ENCODE data around the gene SEMA3E.

DNA sequence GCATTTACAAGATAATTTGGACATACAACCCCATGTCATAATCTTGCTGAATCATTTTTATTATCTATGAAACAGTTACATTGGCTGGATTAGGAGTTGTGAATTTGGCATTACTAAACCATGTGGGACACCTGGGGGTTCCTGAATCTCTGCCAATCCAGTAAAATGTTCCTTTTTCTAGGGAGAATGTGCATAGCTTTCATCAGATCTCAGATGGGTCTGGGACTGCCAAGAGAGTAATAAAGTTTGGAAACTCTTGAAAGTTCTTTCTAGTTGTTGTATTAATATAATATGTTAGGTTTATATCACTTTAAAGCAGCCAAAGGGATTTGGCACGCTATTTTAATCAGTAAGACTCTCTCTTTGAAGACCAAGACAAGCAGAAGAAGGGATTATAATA lies 62.7 kb downstream of the SEMA3E start:
- TF ChIP-seq, protein P1, sequence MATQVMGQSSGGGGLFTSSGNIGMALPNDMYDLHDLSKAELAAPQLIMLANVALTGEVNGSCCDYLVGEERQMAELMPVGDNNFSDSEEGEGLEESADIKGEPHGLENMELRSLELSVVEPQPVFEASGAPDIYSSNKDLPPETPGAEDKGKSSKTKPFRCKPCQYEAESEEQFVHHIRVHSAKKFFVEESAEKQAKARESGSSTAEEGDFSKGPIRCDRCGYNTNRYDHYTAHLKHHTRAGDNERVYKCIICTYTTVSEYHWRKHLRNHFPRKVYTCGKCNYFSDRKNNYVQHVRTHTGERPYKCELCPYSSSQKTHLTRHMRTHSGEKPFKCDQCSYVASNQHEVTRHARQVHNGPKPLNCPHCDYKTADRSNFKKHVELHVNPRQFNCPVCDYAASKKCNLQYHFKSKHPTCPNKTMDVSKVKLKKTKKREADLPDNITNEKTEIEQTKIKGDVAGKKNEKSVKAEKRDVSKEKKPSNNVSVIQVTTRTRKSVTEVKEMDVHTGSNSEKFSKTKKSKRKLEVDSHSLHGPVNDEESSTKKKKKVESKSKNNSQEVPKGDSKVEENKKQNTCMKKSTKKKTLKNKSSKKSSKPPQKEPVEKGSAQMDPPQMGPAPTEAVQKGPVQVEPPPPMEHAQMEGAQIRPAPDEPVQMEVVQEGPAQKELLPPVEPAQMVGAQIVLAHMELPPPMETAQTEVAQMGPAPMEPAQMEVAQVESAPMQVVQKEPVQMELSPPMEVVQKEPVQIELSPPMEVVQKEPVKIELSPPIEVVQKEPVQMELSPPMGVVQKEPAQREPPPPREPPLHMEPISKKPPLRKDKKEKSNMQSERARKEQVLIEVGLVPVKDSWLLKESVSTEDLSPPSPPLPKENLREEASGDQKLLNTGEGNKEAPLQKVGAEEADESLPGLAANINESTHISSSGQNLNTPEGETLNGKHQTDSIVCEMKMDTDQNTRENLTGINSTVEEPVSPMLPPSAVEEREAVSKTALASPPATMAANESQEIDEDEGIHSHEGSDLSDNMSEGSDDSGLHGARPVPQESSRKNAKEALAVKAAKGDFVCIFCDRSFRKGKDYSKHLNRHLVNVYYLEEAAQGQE (IDR thresholded peaks at IDR 0.05; ENCODE audit: borderline replicate concordance) = no peak
- TF ChIP-seq, protein P2, sequence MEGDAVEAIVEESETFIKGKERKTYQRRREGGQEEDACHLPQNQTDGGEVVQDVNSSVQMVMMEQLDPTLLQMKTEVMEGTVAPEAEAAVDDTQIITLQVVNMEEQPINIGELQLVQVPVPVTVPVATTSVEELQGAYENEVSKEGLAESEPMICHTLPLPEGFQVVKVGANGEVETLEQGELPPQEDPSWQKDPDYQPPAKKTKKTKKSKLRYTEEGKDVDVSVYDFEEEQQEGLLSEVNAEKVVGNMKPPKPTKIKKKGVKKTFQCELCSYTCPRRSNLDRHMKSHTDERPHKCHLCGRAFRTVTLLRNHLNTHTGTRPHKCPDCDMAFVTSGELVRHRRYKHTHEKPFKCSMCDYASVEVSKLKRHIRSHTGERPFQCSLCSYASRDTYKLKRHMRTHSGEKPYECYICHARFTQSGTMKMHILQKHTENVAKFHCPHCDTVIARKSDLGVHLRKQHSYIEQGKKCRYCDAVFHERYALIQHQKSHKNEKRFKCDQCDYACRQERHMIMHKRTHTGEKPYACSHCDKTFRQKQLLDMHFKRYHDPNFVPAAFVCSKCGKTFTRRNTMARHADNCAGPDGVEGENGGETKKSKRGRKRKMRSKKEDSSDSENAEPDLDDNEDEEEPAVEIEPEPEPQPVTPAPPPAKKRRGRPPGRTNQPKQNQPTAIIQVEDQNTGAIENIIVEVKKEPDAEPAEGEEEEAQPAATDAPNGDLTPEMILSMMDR (IDR thresholded peaks at IDR 0.05; ENCODE audit: poor library complexity, severe bottlenecking) = no peak
- TF ChIP-seq POLR2AphosphoS5 (IDR thresholded peaks at IDR 0.05) (no peak), EP300 (conservative IDR thresholded peaks at IDR 0.05; ENCODE audit: poor library complexity, severe bottlenecking) (no peak), RAD21 (conservative IDR thresholded peaks at IDR 0.05) (no peak), MXI1 (conservative IDR thresholded peaks at IDR 0.05; ENCODE audit: poor library complexity, severe bottlenecking) (no peak), EZH2 (IDR thresholded peaks at IDR 0.05; ENCODE audit: borderline replicate concordance, insufficient read depth, low read length, poor library complexity, severe bottlenecking) (no peak), SMC3 (conservative IDR thresholded peaks at IDR 0.05; ENCODE audit: poor library complexity) (no peak)

Measured in neural cell (in vitro differentiated cells).